ENCODE measurements around the gene NKTR.

DNA sequence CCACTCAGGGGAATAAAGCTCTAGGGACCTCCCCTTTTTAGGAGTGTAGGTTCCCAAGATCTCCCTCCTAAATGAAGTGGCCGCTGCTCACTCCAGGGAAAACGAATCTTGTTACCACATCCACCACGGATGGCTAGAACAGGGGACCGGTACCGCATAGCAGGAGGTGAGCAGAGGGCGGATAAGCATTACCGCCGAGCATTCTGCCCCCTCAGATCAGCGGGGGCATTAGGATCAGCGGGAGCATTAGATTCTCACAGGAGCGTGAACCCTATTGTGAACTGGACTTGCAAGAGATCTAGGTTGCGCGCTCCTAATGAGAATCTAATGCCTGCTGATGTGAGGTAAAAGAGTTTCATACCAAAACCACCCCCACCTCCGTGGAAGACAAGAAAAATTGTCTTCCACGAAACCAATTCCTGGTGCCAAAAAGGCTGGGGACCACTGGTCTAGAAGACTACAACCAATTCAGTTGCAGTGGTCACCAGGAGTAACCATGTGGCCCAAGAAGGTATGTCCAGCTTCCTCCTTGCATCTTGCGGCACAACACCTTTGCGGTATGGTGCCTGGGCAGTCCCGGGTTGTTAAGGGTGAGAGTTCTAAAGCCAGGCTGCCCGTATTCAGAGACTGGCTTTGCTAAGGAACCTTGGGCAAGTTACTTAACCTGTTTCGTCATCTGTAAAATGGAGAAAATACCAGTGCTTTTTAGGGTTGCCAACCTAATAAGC is 10.9 kb upstream of the NKTR start:
- TF ChIP-seq, protein P1, sequence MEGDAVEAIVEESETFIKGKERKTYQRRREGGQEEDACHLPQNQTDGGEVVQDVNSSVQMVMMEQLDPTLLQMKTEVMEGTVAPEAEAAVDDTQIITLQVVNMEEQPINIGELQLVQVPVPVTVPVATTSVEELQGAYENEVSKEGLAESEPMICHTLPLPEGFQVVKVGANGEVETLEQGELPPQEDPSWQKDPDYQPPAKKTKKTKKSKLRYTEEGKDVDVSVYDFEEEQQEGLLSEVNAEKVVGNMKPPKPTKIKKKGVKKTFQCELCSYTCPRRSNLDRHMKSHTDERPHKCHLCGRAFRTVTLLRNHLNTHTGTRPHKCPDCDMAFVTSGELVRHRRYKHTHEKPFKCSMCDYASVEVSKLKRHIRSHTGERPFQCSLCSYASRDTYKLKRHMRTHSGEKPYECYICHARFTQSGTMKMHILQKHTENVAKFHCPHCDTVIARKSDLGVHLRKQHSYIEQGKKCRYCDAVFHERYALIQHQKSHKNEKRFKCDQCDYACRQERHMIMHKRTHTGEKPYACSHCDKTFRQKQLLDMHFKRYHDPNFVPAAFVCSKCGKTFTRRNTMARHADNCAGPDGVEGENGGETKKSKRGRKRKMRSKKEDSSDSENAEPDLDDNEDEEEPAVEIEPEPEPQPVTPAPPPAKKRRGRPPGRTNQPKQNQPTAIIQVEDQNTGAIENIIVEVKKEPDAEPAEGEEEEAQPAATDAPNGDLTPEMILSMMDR (IDR thresholded peaks at IDR 0.05), result no peak
- no peak for TF ChIP-seq POLR2A (IDR thresholded peaks at IDR 0.05)

Measured in right lobe of liver (tissue), 4 donors.